HepG2 (cell line): ENCODE measurements around the gene ULBP1. TPM values are rescaled to one million over a fixed set of nuclear protein-coding genes. Genes with fewer than 3 reads are reported as not detected.

Source experiments
- ETV5 ChIP-seq: IDR thresholded peaks from 2 replicates; pipeline ENCODE4 v1.6.1; 2018; ENCODE audit warnings: missing biosample characterization, missing genetic modification reagents, inconsistent platforms, borderline replicate concordance
- GZF1 ChIP-seq: sonication (generic); formaldehyde crosslinking; IDR thresholded peaks from 2 replicates; pipeline ENCODE4 v1.5.1; 2020; ENCODE audit warnings: mild to moderate bottlenecking, missing genetic modification reagents
- JUND ChIP-seq: sonication (generic); formaldehyde crosslinking; IDR thresholded peaks from 2 replicates; pipeline ENCODE4 v1.8.0; 2022; ENCODE audit warnings: mild to moderate bottlenecking, missing genetic modification reagents
- POLR2AphosphoS2 ChIP-seq: IDR thresholded peaks from 2 replicates; pipeline ENCODE4 v1.6.1; 2011; ENCODE audit warnings: low read depth, low read length, improper control_type of control experiment
- PTBP1 ChIP-seq: fragments of 200-400 bp; formaldehyde crosslinking; IDR thresholded peaks from 2 replicates; pipeline ENCODE4 v1.6.1; 2018; ENCODE audit warnings: low read length, low read depth; ENCODE audit not compliant: poor library complexity, severe bottlenecking
- RAD21 ChIP-seq: fragments of 450-650 bp; formaldehyde crosslinking; IDR thresholded peaks from 2 replicates; pipeline ENCODE4 v1.5.0; 2020; ENCODE audit warnings: mild to moderate bottlenecking
- RXRA ChIP-seq: sonication (generic); formaldehyde crosslinking; IDR thresholded peaks from 2 replicates; pipeline ENCODE4 v1.5.1; 2020; ENCODE audit warnings: missing genetic modification reagents
- STAG1 ChIP-seq: sonication (generic); formaldehyde crosslinking; IDR thresholded peaks from 2 replicates; pipeline ENCODE4 v1.4.0; 2020; ENCODE audit warnings: missing genetic modification reagents
- ZFX ChIP-seq: sonication (generic); formaldehyde crosslinking; IDR thresholded peaks from 2 replicates; pipeline ENCODE4 v1.4.0; 2020; ENCODE audit warnings: mild to moderate bottlenecking, low read depth, missing genetic modification reagents, moderate library complexity
- ZNF232 ChIP-seq: sonication (generic); formaldehyde crosslinking; IDR thresholded peaks from 2 replicates; pipeline ENCODE4 v1.4.0; 2020; ENCODE audit warnings: missing genetic modification reagents, borderline replicate concordance
- ZNF44 ChIP-seq: sonication (generic); formaldehyde crosslinking; IDR thresholded peaks from 2 replicates; pipeline ENCODE4 v1.5.1; 2020; ENCODE audit warnings: mild to moderate bottlenecking, missing genetic modification reagents
- ZNF484 ChIP-seq: sonication (generic); formaldehyde crosslinking; IDR thresholded peaks from 2 replicates; pipeline ENCODE4 v1.5.1; 2020; ENCODE audit warnings: mild to moderate bottlenecking, low read depth, missing genetic modification reagents, borderline replicate concordance
- ZNF720 ChIP-seq: sonication (generic); formaldehyde crosslinking; IDR thresholded peaks from 2 replicates; pipeline ENCODE4 v1.4.0; 2020; ENCODE audit warnings: missing genetic modification reagents
- polyA plus RNA-seq, 8 experiments: library from polyadenylated mRNA; depleted of rRNA in 3 of 8; stranded (reverse) in 7 of 8; unstranded in 1 of 8; fragments of >200 nt; fragmentation: Illumina TruSeq in 4 of 8; extraction: Trizol in 4 of 8; gene quantifications; 2 replicates each; pipeline versions ENCODE4 v1.2.1 to v1.2.3, GENCODE V29; 2011 to 2016; ENCODE audit warnings: low read depth in 4 of 8, missing spikeins in 1 of 8, mixed read lengths in 1 of 8; ENCODE audit not compliant: insufficient read depth in 1 of 8
- total RNA-seq, 5 experiments: library from RNA; depleted of rRNA; stranded (reverse); fragments of >200 nt; fragmentation: Illumina TruSeq; extraction: Trizol; gene quantifications; 2 replicates each; pipeline ENCODE4 v1.2.3, GENCODE V29; 2016; ENCODE audit warnings: low read depth in 1 of 5
- TF ChIP-seq, protein P1 (sequence below): sonication (generic); formaldehyde crosslinking; IDR thresholded peaks from 2 replicates; pipeline ENCODE4 v1.4.0; 2020; ENCODE audit warnings: mild to moderate bottlenecking, missing genetic modification reagents, borderline replicate concordance
- TF ChIP-seq, protein P2 (sequence below): sonication (generic); formaldehyde crosslinking; IDR thresholded peaks from 2 replicates; pipeline ENCODE4 v1.9.0; 2021; ENCODE audit warnings: missing genetic modification reagents, borderline replicate concordance
- TF ChIP-seq, protein P3 (sequence below): IDR thresholded peaks from 2 replicates; pipeline ENCODE4 v1.6.1; 2018; ENCODE audit warnings: missing genetic modification reagents
- TF ChIP-seq, protein P4 (sequence below): sonication (generic); formaldehyde crosslinking; IDR thresholded peaks from 2 replicates; pipeline ENCODE4 v1.5.1; 2020; ENCODE audit warnings: missing genetic modification reagents, mild to moderate bottlenecking, borderline replicate concordance
- TF ChIP-seq, protein P5 (sequence below): sonication (generic); formaldehyde crosslinking; conservative IDR thresholded peaks from 2 replicates; pipeline ENCODE4 v1.8.0; 2022; ENCODE audit warnings: low read depth, missing genetic modification reagents

The ULBP1 gene
- total and polyA plus RNA-seq, 2 of the 13 experiments (the other 11 are each of a cell fraction or from before 2014, with no cell fraction given) = 0.04 to 0.09 TPM

DNA sequence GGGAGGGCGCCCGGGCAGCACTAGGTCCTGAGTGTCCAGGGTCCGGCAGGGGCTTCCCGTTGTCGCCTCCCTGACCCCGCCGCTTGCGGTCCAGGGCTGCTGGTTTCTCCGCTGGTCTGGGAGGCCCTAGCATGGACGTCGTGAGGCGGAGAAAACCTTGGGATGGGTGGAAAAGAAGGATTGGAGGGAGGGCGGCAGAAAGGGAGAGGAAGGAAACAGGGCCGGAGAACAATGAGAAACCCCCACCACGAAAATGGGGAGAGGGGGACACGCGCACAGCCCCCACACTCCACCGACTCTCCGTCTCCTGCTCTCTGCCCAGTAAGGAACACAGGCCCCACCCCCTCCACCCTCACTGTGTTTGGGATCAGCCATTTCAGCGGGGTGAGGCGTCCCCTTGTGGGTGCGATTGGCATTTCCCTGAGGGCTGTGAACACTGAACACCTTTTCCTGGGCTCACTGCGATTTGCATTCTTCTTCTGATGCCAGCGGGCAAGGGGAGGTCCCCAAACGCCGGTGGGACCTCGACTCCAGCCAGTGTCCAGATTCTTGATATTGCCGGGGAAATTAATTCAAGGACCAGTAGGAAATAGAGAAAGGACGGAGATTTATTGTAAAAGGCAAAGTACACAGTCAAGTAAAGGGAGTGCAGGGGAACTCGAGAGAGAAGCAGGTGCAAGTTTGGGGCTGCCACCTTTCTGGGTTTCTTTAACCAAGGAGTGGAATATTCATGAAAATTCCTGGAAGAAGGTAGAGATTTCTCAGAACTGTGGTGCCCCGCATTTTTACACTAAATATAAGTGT lies 37.6 kb upstream of the ULBP1 start (continued):
- TF ChIP-seq, protein P1, sequence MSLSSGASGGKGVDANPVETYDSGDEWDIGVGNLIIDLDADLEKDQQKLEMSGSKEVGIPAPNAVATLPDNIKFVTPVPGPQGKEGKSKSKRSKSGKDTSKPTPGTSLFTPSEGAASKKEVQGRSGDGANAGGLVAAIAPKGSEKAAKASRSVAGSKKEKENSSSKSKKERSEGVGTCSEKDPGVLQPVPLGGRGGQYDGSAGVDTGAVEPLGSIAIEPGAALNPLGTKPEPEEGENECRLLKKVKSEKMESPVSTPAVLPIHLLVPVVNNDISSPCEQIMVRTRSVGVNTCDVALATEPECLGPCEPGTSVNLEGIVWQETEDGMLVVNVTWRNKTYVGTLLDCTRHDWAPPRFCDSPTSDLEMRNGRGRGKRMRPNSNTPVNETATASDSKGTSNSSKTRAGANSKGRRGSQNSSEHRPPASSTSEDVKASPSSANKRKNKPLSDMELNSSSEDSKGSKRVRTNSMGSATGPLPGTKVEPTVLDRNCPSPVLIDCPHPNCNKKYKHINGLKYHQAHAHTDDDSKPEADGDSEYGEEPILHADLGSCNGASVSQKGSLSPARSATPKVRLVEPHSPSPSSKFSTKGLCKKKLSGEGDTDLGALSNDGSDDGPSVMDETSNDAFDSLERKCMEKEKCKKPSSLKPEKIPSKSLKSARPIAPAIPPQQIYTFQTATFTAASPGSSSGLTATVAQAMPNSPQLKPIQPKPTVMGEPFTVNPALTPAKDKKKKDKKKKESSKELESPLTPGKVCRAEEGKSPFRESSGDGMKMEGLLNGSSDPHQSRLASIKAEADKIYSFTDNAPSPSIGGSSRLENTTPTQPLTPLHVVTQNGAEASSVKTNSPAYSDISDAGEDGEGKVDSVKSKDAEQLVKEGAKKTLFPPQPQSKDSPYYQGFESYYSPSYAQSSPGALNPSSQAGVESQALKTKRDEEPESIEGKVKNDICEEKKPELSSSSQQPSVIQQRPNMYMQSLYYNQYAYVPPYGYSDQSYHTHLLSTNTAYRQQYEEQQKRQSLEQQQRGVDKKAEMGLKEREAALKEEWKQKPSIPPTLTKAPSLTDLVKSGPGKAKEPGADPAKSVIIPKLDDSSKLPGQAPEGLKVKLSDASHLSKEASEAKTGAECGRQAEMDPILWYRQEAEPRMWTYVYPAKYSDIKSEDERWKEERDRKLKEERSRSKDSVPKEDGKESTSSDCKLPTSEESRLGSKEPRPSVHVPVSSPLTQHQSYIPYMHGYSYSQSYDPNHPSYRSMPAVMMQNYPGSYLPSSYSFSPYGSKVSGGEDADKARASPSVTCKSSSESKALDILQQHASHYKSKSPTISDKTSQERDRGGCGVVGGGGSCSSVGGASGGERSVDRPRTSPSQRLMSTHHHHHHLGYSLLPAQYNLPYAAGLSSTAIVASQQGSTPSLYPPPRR = 0 out of 2 replicates have a peak, but pooled peaks have one; percentile 20
- TF ChIP-seq ETV5 (CRISPR knock-in tag) (no peak), JUND (CRISPR knock-in tag) (peak; percentile 64; the same call in 1 of the 2 replicates), ZNF720 (no peak), POLR2AphosphoS2 (no peak), PTBP1 (no peak), ZNF484 (no peak), ZNF44 (CRISPR knock-in tag) (no peak), RXRA (CRISPR knock-in tag) (peak; percentile 17; the same call in 1 of the 2 replicates), ZNF232 (CRISPR knock-in tag) (no peak), ZFX (peak; percentile 79), GZF1 (CRISPR knock-in tag) (no peak), STAG1 (CRISPR knock-in tag) (peak; percentile 95), RAD21 (CRISPR knock-in tag) (peak; percentile 93)
- TF ChIP-seq, protein P2, sequence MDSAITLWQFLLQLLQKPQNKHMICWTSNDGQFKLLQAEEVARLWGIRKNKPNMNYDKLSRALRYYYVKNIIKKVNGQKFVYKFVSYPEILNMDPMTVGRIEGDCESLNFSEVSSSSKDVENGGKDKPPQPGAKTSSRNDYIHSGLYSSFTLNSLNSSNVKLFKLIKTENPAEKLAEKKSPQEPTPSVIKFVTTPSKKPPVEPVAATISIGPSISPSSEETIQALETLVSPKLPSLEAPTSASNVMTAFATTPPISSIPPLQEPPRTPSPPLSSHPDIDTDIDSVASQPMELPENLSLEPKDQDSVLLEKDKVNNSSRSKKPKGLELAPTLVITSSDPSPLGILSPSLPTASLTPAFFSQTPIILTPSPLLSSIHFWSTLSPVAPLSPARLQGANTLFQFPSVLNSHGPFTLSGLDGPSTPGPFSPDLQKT (CRISPR knock-in tag) = no peak
- TF ChIP-seq, protein P3, sequence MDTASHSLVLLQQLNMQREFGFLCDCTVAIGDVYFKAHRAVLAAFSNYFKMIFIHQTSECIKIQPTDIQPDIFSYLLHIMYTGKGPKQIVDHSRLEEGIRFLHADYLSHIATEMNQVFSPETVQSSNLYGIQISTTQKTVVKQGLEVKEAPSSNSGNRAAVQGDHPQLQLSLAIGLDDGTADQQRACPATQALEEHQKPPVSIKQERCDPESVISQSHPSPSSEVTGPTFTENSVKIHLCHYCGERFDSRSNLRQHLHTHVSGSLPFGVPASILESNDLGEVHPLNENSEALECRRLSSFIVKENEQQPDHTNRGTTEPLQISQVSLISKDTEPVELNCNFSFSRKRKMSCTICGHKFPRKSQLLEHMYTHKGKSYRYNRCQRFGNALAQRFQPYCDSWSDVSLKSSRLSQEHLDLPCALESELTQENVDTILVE (CRISPR knock-in tag) = 0 out of 2 replicates have a peak, but pooled peaks have one; percentile 10
- TF ChIP-seq, protein P4, sequence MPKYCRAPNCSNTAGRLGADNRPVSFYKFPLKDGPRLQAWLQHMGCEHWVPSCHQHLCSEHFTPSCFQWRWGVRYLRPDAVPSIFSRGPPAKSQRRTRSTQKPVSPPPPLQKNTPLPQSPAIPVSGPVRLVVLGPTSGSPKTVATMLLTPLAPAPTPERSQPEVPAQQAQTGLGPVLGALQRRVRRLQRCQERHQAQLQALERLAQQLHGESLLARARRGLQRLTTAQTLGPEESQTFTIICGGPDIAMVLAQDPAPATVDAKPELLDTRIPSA (CRISPR knock-in tag) = no peak
- TF ChIP-seq, protein P5, sequence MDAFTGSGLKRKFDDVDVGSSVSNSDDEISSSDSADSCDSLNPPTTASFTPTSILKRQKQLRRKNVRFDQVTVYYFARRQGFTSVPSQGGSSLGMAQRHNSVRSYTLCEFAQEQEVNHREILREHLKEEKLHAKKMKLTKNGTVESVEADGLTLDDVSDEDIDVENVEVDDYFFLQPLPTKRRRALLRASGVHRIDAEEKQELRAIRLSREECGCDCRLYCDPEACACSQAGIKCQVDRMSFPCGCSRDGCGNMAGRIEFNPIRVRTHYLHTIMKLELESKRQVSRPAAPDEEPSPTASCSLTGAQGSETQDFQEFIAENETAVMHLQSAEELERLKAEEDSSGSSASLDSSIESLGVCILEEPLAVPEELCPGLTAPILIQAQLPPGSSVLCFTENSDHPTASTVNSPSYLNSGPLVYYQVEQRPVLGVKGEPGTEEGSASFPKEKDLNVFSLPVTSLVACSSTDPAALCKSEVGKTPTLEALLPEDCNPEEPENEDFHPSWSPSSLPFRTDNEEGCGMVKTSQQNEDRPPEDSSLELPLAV (CRISPR knock-in tag) = no peak
